ENCODE data around the gene NECAP2. TPM values are rescaled to one million over a fixed set of nuclear protein-coding genes. Genes with fewer than 3 reads are reported as not detected.
A peak's percentile ranks its signal among the peaks of the same experiment; 100 is the strongest.

NECAP2 gene, protein sequence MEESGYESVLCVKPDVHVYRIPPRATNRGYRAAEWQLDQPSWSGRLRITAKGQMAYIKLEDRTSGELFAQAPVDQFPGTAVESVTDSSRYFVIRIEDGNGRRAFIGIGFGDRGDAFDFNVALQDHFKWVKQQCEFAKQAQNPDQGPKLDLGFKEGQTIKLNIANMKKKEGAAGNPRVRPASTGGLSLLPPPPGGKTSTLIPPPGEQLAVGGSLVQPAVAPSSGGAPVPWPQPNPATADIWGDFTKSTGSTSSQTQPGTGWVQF
- 10 to 100 TPM; 17.6 to 56.8 (median 36.4) TPM for polyA plus RNA-seq

DNA sequence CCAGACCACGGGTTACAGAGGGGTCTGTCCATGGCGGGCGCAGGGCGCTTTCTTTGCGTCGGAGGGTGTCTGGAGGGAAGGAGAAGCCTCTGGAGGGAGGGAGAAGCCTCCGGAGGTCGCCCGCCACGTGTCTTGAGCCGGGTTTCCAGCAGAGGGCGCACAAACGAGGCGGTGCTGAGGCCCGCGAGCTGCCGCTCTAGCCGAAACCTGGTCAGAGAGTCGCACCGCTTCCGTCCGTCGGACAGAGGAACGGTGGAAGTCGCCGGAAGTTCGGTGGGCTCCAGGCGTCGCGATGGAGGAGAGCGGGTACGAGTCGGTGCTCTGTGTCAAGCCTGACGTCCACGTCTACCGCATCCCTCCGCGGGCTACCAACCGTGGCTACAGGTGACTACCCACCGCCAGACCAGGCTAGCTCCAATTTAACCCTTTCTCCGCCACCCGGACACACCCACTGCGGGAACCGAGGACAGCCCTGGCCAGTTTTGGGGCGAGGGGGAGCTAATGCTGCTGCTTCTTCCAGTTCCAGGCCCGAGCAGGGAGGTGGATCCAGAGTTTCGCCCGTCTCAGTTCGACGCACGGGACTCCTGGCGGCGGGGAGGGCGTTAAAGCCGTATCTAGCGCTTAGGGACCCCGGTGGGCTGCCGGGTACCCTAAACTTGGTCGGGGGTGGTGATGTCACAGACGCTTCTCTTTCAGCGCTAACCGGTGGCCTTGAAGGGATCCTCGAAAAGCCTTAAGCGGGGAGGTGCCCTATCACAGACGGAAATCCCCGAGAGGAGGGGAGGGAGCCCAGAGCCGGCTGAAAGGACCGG, at the start of gene NECAP2:
Gene NECAP2, plus strand, starts transcription at position 255 of the 812 bp plus-strand sequence. Its CDS starts 38 bp downstream, at position 293.
- WGBS, 3 donors: 0 to 1% (median 1%) methylated on average over 58 to 68 of the region's 68 CpGs
- H3K27ac ChIP-seq (ENCODE audit: low read depth, low read length): peak within 1 kb of the TSS; percentile 15

GRCh38 chr1:16391411-16391810, 49.1 kb upstream of the NECAP2 start:
- H3K27ac ChIP-seq (ENCODE audit: low read depth, low read length): no peak overlapping the region
- WGBS, 3 donors: 55 to 68% (median 58%) methylated on average over 3 of the region's 3 CpGs

DNA sequence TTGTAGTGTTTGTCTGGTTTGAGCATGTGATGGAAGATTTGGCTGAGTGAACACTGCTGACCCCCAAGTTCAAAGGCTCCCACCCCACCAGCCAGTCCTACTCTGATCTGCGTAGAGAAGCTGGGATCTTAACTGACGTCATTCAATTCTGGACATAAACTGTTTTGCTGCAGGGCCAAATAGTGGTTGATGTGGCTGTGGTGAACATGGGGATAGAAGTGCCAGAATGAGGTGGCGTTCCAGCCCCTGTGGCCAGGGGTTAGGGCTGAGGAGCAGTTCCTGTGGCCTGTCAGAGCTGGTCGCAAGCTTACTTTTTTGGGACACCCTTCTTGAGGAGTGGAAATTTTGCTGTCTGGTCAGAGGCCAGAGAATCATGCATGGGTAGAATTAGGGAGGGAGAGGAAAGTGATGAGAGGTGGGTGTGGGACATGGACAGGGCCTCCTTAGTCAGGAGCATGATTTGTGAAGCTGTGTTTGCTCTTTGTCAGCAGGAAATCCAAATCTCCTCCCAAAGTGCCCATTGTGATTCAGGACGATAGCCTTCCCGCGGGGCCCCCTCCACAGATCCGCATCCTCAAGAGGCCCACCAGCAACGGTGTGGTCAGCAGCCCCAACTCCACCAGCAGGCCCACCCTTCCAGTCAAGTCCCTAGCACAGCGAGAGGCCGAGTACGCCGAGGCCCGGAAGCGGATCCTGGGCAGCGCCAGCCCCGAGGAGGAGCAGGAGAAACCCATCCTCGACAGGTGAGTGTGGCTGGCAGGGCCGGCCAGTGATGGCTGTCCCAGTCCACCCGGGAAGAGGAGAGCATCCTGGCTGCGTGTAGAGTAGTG, 47.6 kb upstream of the NECAP2 start:
- no peak overlapping the region for H3K27ac ChIP-seq (ENCODE audit: low read depth, low read length)
- 76 to 83% (median 81%) methylated on average over 21 of the region's 21 CpGs for WGBS, 3 donors

- WGBS, 3 donors: 79 to 90% (median 89%) methylated on average over 10 of the region's 10 CpGs
- no peak overlapping the region for H3K27ac ChIP-seq (ENCODE audit: low read depth, low read length)
Measured at GRCh38 chr1:16393570-16394521, 46.7 kb upstream of the NECAP2 start.

DNA sequence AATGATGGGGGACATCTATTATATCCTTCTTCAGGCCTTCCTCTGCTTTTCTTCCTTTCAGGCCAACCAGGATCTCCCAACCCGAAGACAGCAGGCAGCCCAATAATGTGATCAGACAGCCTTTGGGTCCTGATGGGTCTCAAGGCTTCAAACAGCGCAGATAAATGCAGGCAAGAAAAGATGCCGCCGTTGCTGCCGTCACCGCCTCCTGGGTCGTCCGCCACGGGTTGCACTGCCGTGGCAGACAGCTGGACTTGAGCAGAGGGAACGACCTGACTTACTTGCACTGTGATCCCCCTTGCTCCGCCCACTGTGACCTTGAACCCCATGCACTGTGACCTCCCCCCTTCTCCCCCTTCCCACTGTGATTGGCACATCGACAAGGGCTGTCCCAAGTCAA, 45.5 kb upstream of the NECAP2 start:
- H3K27ac ChIP-seq (ENCODE audit: low read depth, low read length): no peak overlapping the region
- 82 to 93% (median 90%) methylated on average over 12 to 13 of the region's 13 CpGs for WGBS, 3 donors

GRCh38 chr1:16396591-16396990, 43.9 kb upstream of the NECAP2 start:
- 59 to 75% (median 61%) methylated on average over 7 of the region's 7 CpGs for WGBS, 3 donors
- H3K27ac ChIP-seq (ENCODE audit: low read depth, low read length): no peak overlapping the region

DNA sequence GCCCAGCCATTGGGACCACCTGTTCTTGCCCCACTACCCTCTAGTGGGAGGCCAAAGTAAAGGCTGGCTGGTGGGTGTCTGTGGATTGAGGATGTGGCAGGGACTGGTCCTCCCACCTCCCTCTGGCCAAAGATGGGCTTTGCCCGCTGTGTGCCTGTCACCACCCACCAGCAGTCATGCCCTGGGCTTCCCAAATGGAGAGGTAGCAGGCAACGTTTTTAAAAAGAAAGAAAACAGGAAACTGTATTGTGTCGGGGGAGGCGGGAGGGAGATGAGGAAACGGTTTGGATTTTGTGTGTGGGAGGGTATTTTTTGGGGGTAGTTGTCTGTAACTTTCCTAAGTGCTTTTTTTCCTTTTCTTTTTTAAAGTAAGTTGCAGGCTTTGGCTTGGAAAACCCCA, 43.4 kb upstream of the NECAP2 start:
- 34 to 70% (median 38%) methylated on average over 5 of the region's 5 CpGs for WGBS, 3 donors

GRCh38 chr1:16398371-16398953, 42.1 kb upstream of the NECAP2 start:
- WGBS, 3 donors: 86 to 91% (median 89%) methylated on average over 5 of the region's 5 CpGs
- no peak overlapping the region for H3K27ac ChIP-seq (ENCODE audit: low read depth, low read length)

More for the DNA sequence above, 43.4 kb upstream of the NECAP2 start:
- H3K27ac ChIP-seq (ENCODE audit: low read depth, low read length): no peak overlapping the region

- WGBS, 3 donors: 79 to 85% (median 82%) methylated on average over 10 of the region's 10 CpGs
- H3K27ac ChIP-seq (ENCODE audit: low read depth, low read length): no peak overlapping the region
Measured at GRCh38 chr1:16402742-16403141, 37.8 kb upstream of the NECAP2 start.

GRCh38 chr1:16405441-16405840, 35.1 kb upstream of the NECAP2 start:
- no peak overlapping the region for H3K27ac ChIP-seq (ENCODE audit: low read depth, low read length)
- WGBS, 3 donors: 70 to 82% (median 74%) methylated on average over 5 of the region's 5 CpGs

DNA sequence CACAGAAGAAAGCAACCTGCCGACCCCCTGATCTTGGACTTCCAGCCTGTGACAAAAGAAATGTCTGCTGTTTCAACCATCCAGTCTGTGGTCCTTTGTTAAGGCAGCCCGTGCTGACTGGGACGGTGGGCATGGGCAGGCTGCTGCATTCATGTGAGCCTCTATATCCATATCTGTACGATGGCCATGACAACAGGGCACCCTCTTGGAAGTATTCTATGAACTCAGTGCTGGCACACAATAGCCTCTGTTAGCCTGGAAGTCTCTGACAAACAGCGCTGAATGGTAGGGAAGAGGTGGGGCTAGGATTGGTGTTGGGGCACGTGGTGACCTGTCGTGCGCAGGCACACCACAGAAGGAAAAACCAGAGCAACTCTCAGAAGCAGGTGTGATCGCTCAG, 33.7 kb upstream of the NECAP2 start:
- no peak overlapping the region for H3K27ac ChIP-seq (ENCODE audit: low read depth, low read length)
- 89 to 92% (median 90%) methylated on average over 9 of the region's 9 CpGs for WGBS, 3 donors

DNA sequence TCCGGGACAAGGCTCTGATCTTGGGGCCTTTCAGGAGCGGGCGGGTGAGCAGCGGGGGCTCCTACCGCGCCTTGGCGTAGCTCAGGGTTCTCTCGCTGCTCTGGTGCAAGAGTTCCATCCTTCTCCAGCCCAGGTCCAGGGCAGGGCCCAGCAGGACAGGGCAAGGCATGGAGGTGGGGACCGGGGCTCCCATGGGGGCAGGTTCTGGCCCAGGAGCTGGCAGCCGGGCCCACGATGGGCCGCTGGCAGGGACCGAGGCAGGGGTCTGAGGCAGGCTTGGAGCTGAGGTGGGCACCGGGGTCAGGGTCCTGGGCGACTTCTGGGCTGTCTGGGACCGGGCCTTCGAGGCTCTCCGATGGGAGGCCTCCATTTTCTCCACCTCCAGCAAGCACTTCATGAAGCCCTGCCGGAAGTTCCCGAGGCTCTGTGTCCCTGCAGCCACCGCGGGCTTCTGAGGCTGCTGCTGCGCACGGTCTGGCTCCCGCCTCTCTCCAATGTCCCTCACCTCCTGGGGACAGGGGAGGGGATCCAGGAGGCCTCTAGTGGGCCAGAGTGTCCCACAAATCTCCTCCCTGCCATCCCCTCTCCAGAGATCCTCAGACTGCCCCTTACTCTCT, 30.9 kb upstream of the NECAP2 start:
- no peak overlapping the region for H3K27ac ChIP-seq (ENCODE audit: low read depth, low read length)
- 80 to 91% (median 89%) methylated on average over 20 to 25 of the region's 25 CpGs for WGBS, 3 donors

DNA sequence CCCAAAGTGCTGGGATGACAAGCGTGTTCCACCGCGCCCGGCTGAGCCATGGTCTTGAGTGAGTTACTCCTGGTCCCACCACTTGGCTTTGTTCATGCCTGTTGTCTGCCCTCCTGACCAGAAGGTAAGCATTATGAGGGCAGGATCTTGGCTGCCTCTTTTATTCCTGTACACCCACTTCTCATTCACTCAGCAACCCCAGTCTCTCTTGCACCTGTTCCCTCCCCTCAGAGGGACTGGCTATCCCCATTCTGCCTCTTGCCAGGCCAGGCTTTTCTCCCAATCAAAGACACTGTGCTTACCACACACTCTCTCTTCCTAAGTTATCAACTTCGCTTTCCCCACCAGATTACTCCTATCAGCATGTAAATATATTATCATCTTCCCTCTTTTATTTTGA, 29.7 kb upstream of the NECAP2 start:
- 90 to 97% (median 96%) methylated on average over 5 of the region's 5 CpGs for WGBS, 3 donors
- H3K27ac ChIP-seq (ENCODE audit: low read depth, low read length): no peak overlapping the region

DNA sequence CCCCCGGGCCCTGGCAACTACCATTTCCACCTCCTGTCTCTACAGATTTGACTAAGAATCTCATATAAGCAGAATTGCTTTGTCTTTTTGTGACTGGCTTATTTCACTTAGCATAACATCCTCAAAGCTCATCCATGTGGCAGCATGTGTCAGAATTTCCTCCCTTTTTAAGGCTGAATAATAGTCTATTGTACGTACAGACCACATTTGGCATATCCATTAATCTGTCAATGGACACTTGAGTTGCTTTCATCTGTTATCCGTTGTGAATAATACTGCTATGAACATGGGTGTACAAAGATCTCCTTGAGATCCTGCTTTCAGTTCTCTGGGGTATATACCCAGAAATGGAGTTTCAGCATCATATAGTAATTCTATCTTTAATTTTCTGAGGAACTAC, 27.3 kb upstream of the NECAP2 start:
- 72 to 83% (median 75%) methylated on average over 3 of the region's 3 CpGs for WGBS, 3 donors
- H3K27ac ChIP-seq (ENCODE audit: low read depth, low read length): no peak overlapping the region

GRCh38 chr1:16418823-16419425, 21.6 kb upstream of the NECAP2 start:
- 85 to 92% (median 86%) methylated on average over 7 of the region's 7 CpGs for WGBS, 3 donors

GRCh38 chr1:16420424-16421118, 20.0 kb upstream of the NECAP2 start:
- WGBS, 3 donors: 55 to 68% (median 61%) methylated on average over 9 of the region's 9 CpGs
- no peak overlapping the region for H3K27ac ChIP-seq (ENCODE audit: low read depth, low read length)

More at GRCh38 chr1:16418823-16419425, 21.6 kb upstream of the NECAP2 start:
- H3K27ac ChIP-seq (ENCODE audit: low read depth, low read length): no peak overlapping the region
